SK-N-SH treated with all-trans-retinoic acid at 6 μM for 48 hours (cell line): ENCODE results near the gene ST6GALNAC5.

ENCODE experiments used
- ATAC-seq: fragments of 200-7000 bp; cut with Tn5 transposase; 3 replicates; pipeline ENCODE4 v1.9.1; 2020; ENCODE audit warnings: mild to moderate bottlenecking, moderate library complexity
- ARNTL ChIP-seq: fragments of 450-650 bp; formaldehyde crosslinking; IDR thresholded peaks from 2 replicates; pipeline ENCODE4 v1.5.0; 2020; ENCODE audit warnings: low read depth, mild to moderate bottlenecking, moderate library complexity, borderline replicate concordance
- BACH2 ChIP-seq: fragments of 250-450 bp; sonication (Bioruptor Pico); IDR thresholded peaks from 2 replicates; pipeline ENCODE4 v1.9.0; 2021; ENCODE audit warnings: mild to moderate bottlenecking, borderline replicate concordance
- CREB5 ChIP-seq: fragments of 250-450 bp; sonication (Bioruptor Pico); IDR thresholded peaks from 2 replicates; pipeline ENCODE4 v1.5.1; 2020; ENCODE audit warnings: low read depth, mild to moderate bottlenecking, moderate library complexity
- CSDC2 ChIP-seq: fragments of 250-450 bp; sonication (Bioruptor Pico); IDR thresholded peaks from 2 replicates; pipeline ENCODE4 v1.5.0; 2020; ENCODE audit warnings: mild to moderate bottlenecking, moderate library complexity
- ESRRG ChIP-seq: fragments of 250-450 bp; sonication (Bioruptor Pico); IDR thresholded peaks from 2 replicates; pipeline ENCODE4 v1.6.1; 2021; ENCODE audit warnings: mild to moderate bottlenecking
- GLIS3 ChIP-seq: fragments of 250-450 bp; sonication (Bioruptor Pico); IDR thresholded peaks from 2 replicates; pipeline ENCODE4 v1.5.0; 2020; ENCODE audit warnings: mild to moderate bottlenecking, moderate library complexity
- OSR1 ChIP-seq: fragments of 250-450 bp; sonication (Bioruptor Pico); IDR thresholded peaks from 2 replicates; pipeline ENCODE4 v1.8.0; 2022; ENCODE audit warnings: moderate library complexity, mild to moderate bottlenecking, inconsistent platforms
- PPARA ChIP-seq: fragments of 250-450 bp; sonication (Bioruptor Pico); IDR thresholded peaks from 2 replicates; pipeline ENCODE4 v1.5.0; 2020; ENCODE audit warnings: mild to moderate bottlenecking, borderline replicate concordance
- RARB ChIP-seq: fragments of 250-450 bp; sonication (Bioruptor Pico); IDR thresholded peaks from 2 replicates; pipeline ENCODE4 v1.8.0; 2021; ENCODE audit warnings: mild to moderate bottlenecking, moderate library complexity
- SNAI2 ChIP-seq: fragments of 250-450 bp; sonication (Bioruptor Pico); IDR thresholded peaks from 2 replicates; pipeline ENCODE4 v1.5.0; 2020; ENCODE audit warnings: mild to moderate bottlenecking, moderate library complexity
- TCF4 ChIP-seq: fragments of 250-450 bp; sonication (Bioruptor Pico); IDR thresholded peaks from 2 replicates; pipeline ENCODE4 v1.8.0; 2021; ENCODE audit warnings: mild to moderate bottlenecking, moderate library complexity, borderline replicate concordance
- TOX ChIP-seq: fragments of 250-450 bp; sonication (Bioruptor Pico); IDR thresholded peaks from 2 replicates; pipeline ENCODE4 v1.8.0; 2021; ENCODE audit warnings: mild to moderate bottlenecking, moderate library complexity, borderline replicate concordance
- TSHZ2 ChIP-seq: fragments of 250-450 bp; sonication (Bioruptor Pico); IDR thresholded peaks from 2 replicates; pipeline ENCODE4 v1.5.0; 2020; ENCODE audit warnings: mild to moderate bottlenecking, moderate library complexity
- ZC3H10 ChIP-seq: fragments of 250-450 bp; sonication (Bioruptor Pico); IDR thresholded peaks from 2 replicates; pipeline ENCODE4 v1.5.1; 2021; ENCODE audit warnings: mild to moderate bottlenecking, moderate library complexity
- ZFP3 ChIP-seq: fragments of 250-450 bp; sonication (Bioruptor Pico); IDR thresholded peaks from 2 replicates; pipeline ENCODE4 v1.5.0; 2020; ENCODE audit warnings: mild to moderate bottlenecking, moderate library complexity
- ZFP30 ChIP-seq: fragments of 450-650 bp; formaldehyde crosslinking; IDR thresholded peaks from 2 replicates; pipeline ENCODE4 v1.5.0; 2022; ENCODE audit warnings: mild to moderate bottlenecking, moderate library complexity
- ZNF565 ChIP-seq: fragments of 450-650 bp; formaldehyde crosslinking; conservative IDR thresholded peaks from 2 replicates; pipeline ENCODE4 v1.5.0; 2020; ENCODE audit warnings: low read depth, mild to moderate bottlenecking, moderate library complexity
- ZNF8 ChIP-seq: fragments of 450-650 bp; formaldehyde crosslinking; IDR thresholded peaks from 2 replicates; pipeline ENCODE4 v1.5.0; 2020; ENCODE audit warnings: mild to moderate bottlenecking, moderate library complexity
- TF ChIP-seq, protein P1 (sequence below): fragments of 250-450 bp; sonication (Bioruptor Pico); IDR thresholded peaks from 2 replicates; pipeline ENCODE4 v1.8.0; 2020; ENCODE audit warnings: mild to moderate bottlenecking, moderate library complexity, borderline replicate concordance
- TF ChIP-seq, protein P2 (sequence below): fragments of 250-450 bp; sonication (Bioruptor Pico); IDR thresholded peaks from 2 replicates; pipeline ENCODE4 v1.8.0; 2021; ENCODE audit warnings: low read depth, mild to moderate bottlenecking, moderate library complexity, borderline replicate concordance
- TF ChIP-seq, protein P3 (sequence below): fragments of 250-450 bp; sonication (Bioruptor Pico); IDR thresholded peaks from 2 replicates; pipeline ENCODE4 v1.5.1; 2021; ENCODE audit warnings: mild to moderate bottlenecking, moderate library complexity

The ST6GALNAC5 gene

DNA sequence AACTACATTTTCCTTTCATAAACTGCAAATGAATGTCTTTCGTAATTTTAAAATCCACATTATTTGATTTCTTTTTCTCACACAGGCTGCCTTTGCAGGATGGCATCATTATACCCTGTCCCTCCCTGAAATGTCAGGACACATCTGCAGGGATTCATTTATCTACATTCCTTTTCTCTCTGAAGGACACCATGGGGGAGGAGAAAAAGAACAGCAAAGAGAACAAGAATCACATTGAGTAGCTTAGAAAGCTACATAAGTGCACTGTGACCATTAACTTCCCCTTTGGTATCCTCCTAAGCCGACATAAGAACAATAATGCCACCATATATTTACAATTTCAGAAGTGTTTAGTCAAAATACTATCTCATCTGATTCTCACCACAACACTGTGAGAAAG is 222.5 kb downstream of the ST6GALNAC5 start (continued):
- TF ChIP-seq CREB5 (CRISPR knock-in tag) (no peak), ZC3H10 (no peak), CSDC2 (CRISPR knock-in tag) (no peak)

- TF ChIP-seq ZNF565 (CRISPR knock-in tag), result no peak
- TF ChIP-seq, protein P1, sequence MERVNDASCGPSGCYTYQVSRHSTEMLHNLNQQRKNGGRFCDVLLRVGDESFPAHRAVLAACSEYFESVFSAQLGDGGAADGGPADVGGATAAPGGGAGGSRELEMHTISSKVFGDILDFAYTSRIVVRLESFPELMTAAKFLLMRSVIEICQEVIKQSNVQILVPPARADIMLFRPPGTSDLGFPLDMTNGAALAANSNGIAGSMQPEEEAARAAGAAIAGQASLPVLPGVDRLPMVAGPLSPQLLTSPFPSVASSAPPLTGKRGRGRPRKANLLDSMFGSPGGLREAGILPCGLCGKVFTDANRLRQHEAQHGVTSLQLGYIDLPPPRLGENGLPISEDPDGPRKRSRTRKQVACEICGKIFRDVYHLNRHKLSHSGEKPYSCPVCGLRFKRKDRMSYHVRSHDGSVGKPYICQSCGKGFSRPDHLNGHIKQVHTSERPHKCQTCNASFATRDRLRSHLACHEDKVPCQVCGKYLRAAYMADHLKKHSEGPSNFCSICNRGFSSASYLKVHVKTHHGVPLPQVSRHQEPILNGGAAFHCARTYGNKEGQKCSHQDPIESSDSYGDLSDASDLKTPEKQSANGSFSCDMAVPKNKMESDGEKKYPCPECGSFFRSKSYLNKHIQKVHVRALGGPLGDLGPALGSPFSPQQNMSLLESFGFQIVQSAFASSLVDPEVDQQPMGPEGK (CRISPR knock-in tag), result no peak
- TF ChIP-seq ARNTL (CRISPR knock-in tag), result no peak
- TF ChIP-seq RARB (CRISPR knock-in tag), result no peak
- TF ChIP-seq ZFP30 (CRISPR knock-in tag), result no peak
- no peak for TF ChIP-seq SNAI2 (CRISPR knock-in tag)
- TF ChIP-seq, protein P2, sequence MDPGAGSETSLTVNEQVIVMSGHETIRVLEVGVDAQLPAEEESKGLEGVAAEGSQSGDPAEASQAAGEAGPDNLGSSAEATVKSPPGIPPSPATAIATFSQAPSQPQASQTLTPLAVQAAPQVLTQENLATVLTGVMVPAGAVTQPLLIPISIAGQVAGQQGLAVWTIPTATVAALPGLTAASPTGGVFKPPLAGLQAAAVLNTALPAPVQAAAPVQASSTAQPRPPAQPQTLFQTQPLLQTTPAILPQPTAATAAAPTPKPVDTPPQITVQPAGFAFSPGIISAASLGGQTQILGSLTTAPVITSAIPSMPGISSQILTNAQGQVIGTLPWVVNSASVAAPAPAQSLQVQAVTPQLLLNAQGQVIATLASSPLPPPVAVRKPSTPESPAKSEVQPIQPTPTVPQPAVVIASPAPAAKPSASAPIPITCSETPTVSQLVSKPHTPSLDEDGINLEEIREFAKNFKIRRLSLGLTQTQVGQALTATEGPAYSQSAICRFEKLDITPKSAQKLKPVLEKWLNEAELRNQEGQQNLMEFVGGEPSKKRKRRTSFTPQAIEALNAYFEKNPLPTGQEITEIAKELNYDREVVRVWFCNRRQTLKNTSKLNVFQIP, result no peak
- no peak for TF ChIP-seq OSR1
- TF ChIP-seq ZNF8 (CRISPR knock-in tag), result no peak
- no peak for TF ChIP-seq TSHZ2 (CRISPR knock-in tag)
- TF ChIP-seq PPARA (CRISPR knock-in tag), result no peak
- TF ChIP-seq GLIS3 (CRISPR knock-in tag), result no peak
- TF ChIP-seq, all 23 proteins: peak for 0
- no peak for ATAC-seq
Observed at GRCh38 chr1:77095236-77095635, 228.0 kb downstream of the ST6GALNAC5 start.

- no peak for TF ChIP-seq TOX (CRISPR knock-in tag)
- no peak for TF ChIP-seq BACH2 (CRISPR knock-in tag)
- no peak for TF ChIP-seq ZNF565 (CRISPR knock-in tag)
- TF ChIP-seq, protein P3, sequence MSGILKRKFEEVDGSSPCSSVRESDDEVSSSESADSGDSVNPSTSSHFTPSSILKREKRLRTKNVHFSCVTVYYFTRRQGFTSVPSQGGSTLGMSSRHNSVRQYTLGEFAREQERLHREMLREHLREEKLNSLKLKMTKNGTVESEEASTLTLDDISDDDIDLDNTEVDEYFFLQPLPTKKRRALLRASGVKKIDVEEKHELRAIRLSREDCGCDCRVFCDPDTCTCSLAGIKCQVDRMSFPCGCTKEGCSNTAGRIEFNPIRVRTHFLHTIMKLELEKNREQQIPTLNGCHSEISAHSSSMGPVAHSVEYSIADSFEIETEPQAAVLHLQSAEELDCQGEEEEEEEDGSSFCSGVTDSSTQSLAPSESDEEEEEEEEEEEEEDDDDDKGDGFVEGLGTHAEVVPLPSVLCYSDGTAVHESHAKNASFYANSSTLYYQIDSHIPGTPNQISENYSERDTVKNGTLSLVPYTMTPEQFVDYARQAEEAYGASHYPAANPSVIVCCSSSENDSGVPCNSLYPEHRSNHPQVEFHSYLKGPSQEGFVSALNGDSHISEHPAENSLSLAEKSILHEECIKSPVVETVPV, result no peak
- TF ChIP-seq TCF4 (CRISPR knock-in tag), result no peak
- TF ChIP-seq, protein P1 (CRISPR knock-in tag), result no peak
- TF ChIP-seq ESRRG (CRISPR knock-in tag), result no peak
- no peak for TF ChIP-seq CSDC2 (CRISPR knock-in tag)
- no peak for TF ChIP-seq GLIS3 (CRISPR knock-in tag)
- TF ChIP-seq, protein P2, result no peak
- no peak for TF ChIP-seq ZFP3
- no peak for TF ChIP-seq SNAI2 (CRISPR knock-in tag)
- TF ChIP-seq RARB (CRISPR knock-in tag), result no peak
- no peak for TF ChIP-seq ARNTL (CRISPR knock-in tag)
- no peak for TF ChIP-seq ZNF8 (CRISPR knock-in tag)
- no peak for TF ChIP-seq ZC3H10
- TF ChIP-seq CREB5 (CRISPR knock-in tag), result no peak
- no peak for ATAC-seq
Observed at GRCh38 chr1:77096496-77097255, 229.4 kb downstream of the ST6GALNAC5 start.
